OCI-LY7 (cell line): ENCODE results near the gene ERCC6L. TPM values are rescaled to one million over a fixed set of nuclear protein-coding genes. Genes with fewer than 3 reads are reported as not detected.
"Not testable (repeated sequence)": the region's sequence is repeated elsewhere in the genome, so short reads cannot be mapped to it uniquely, and the experiment has no call there.

Source experiments
- BruUV-seq: library from RNA; stranded (reverse); fragments of 400-500 nt; replicated peaks from 2 replicates; lab custom pipeline; 2021; lab: Mats Ljungman, UMichigan
- CTCF ChIA-PET: fragments of 300-600 bp; sonication (Branson Sonifier 250); formaldehyde crosslinking; loops from one replicate; lab custom pipeline; 2022; ENCODE audit warnings: antibody characterized with exemption; ENCODE audit not compliant: unreplicated experiment; lab: Charles Lee
- POLR2A ChIA-PET: fragments of 300-600 bp; sonication (Branson Sonifier 250); formaldehyde crosslinking; loops from one replicate; lab custom pipeline; 2022; ENCODE audit warnings: antibody characterized with exemption; lab: Charles Lee
- DNase-seq: peaks from one replicate; pipeline ENCODE4 v3.0.0-alpha.2; 2015; ENCODE audit warnings: low spot score
- H2AFZ ChIP-seq: fragments of 200-600 bp; sonication (generic), shearing (Covaris generic); 2 replicates; pipeline ENCODE4 v1.6.1; 2014; ENCODE audit warnings: mild to moderate bottlenecking, antibody characterized with exemption, low read length, moderate library complexity
- H3K27ac ChIP-seq: fragments of 200-600 bp; sonication (generic); 2 replicates; pipeline ENCODE4 v1.5.1; 2014; ENCODE audit warnings: mixed run types, low read depth, mild to moderate bottlenecking, moderate library complexity, low read length, inconsistent platforms; ENCODE audit not compliant: poor library complexity, severe bottlenecking
- H3K36me3 ChIP-seq: fragments of 200-600 bp; sonication (generic); 2 replicates; pipeline ENCODE4 v1.6.1; 2014; ENCODE audit warnings: mild to moderate bottlenecking, antibody characterized with exemption, low read length, moderate library complexity, mixed read lengths; ENCODE audit not compliant: insufficient read depth
- H3K4me1 ChIP-seq: fragments of 200-600 bp; sonication (generic); 2 replicates; pipeline ENCODE4 v1.5.1; 2014; ENCODE audit warnings: mild to moderate bottlenecking, low read length; ENCODE audit not compliant: insufficient read depth, poor library complexity, severe bottlenecking
- H3K4me2 ChIP-seq: fragments of 200-600 bp; sonication (generic); 2 replicates; pipeline ENCODE4 v1.6.1; 2014; ENCODE audit warnings: mild to moderate bottlenecking, low read length
- H3K4me3 ChIP-seq: fragments of 200-600 bp; sonication (generic); 2 replicates; pipeline ENCODE4 v1.5.1; 2014; ENCODE audit warnings: mild to moderate bottlenecking, low read depth, low read length; ENCODE audit not compliant: poor library complexity, severe bottlenecking
- H3K79me2 ChIP-seq: fragments of 200-600 bp; sonication (generic); 2 replicates; pipeline ENCODE4 v1.6.1; 2016; ENCODE audit warnings: low read depth, mild to moderate bottlenecking, low read length, moderate library complexity, mixed read lengths; ENCODE audit not compliant: insufficient read depth
- H3K9me2 ChIP-seq: fragments of 200-600 bp; sonication (generic); 2 replicates; pipeline ENCODE4 v1.6.1; 2016; ENCODE audit warnings: mild to moderate bottlenecking, low read length, mixed read lengths; ENCODE audit not compliant: insufficient read depth
- H3K9me3 ChIP-seq: fragments of 200-600 bp; sonication (generic); 2 replicates; pipeline ENCODE4 v1.6.1; 2014; ENCODE audit warnings: mild to moderate bottlenecking, mixed run types, low read length, mixed read lengths
- H4K20me1 ChIP-seq: fragments of 200-600 bp; sonication (generic); 2 replicates; pipeline ENCODE4 v1.6.1; 2014; ENCODE audit warnings: mild to moderate bottlenecking, antibody characterized with exemption, low read length, moderate library complexity, mixed read lengths; ENCODE audit not compliant: insufficient read depth
- EZH2phosphoT487 ChIP-seq: fragments of 200-600 bp; sonication (generic); IDR thresholded peaks from 2 replicates; pipeline ENCODE4 v1.6.1; 2018; ENCODE audit warnings: low read depth, borderline replicate concordance, mild to moderate bottlenecking, mixed run types, antibody characterized with exemption, low read length, moderate library complexity, mixed read lengths
- intact Hi-C: fragments of 100-400 bp; cut with micrococcal nuclease; formaldehyde crosslinking; loops from one replicate; pipeline ENCODE4 v1.10.0; 2022; ENCODE audit not compliant: unreplicated experiment
- total RNA-seq, 2 experiments: library from RNA; depleted of rRNA in 1 of 2; stranded (reverse); fragments of >200 nt in 1 of 2; shearing (Covaris generic) in 1 of 2; gene quantifications; 2 replicates each; pipeline ENCODE4 v1.2.3, GENCODE V29; 2014 to 2022
- TF ChIP-seq, protein P1 (sequence below): fragments of 200-600 bp; sonication (generic); conservative IDR thresholded peaks from 2 replicates; pipeline ENCODE4 v1.5.1; 2014; ENCODE audit warnings: mild to moderate bottlenecking, antibody characterized with exemption, low read length, moderate library complexity, mixed read lengths

Gene ERCC6L
- total RNA-seq, 2 experiments from 2014 or later: 12.6 to 14.1 TPM

DNA sequence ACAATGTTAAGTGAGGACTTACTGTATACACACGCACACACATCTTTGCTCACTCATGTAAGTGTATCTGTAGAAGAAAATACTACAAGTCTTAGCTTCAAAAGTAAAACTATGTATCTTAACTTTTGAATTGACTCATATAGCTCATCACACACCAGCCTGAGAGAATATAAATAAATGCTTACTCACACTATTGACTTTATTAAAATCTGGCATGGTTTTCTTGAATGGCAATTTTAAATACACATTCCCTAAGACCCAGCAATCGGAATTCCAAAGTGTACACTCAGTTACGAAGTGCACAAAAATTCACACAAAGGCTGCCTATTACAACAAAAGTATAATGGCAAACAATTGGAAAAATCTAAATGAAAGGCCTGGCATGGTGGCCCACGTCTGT lies 2.0 kb downstream of the ERCC6L start:
- POLR2A ChIA-PET: no interaction called here
- BruUV-seq: no TSS peak
- CTCF ChIA-PET: no interaction called here
- H3K4me1 ChIP-seq: peaks cover 3% of the 10 kb centered on the region
- no peaks in the 10 kb centered on the region for H3K9me2 ChIP-seq
- no peak overlapping the region for H2AFZ ChIP-seq
- H3K4me2 ChIP-seq: no peak overlapping the region
- peaks cover 32% of the 10 kb centered on the region for H3K36me3 ChIP-seq
- no peak overlapping the region for H3K4me3 ChIP-seq
- TF ChIP-seq, protein P1, sequence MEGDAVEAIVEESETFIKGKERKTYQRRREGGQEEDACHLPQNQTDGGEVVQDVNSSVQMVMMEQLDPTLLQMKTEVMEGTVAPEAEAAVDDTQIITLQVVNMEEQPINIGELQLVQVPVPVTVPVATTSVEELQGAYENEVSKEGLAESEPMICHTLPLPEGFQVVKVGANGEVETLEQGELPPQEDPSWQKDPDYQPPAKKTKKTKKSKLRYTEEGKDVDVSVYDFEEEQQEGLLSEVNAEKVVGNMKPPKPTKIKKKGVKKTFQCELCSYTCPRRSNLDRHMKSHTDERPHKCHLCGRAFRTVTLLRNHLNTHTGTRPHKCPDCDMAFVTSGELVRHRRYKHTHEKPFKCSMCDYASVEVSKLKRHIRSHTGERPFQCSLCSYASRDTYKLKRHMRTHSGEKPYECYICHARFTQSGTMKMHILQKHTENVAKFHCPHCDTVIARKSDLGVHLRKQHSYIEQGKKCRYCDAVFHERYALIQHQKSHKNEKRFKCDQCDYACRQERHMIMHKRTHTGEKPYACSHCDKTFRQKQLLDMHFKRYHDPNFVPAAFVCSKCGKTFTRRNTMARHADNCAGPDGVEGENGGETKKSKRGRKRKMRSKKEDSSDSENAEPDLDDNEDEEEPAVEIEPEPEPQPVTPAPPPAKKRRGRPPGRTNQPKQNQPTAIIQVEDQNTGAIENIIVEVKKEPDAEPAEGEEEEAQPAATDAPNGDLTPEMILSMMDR: no peak
- TF ChIP-seq EZH2phosphoT487: no peak
- DNase-seq: no peak
- intact Hi-C loops: no loop called here
- H3K27ac ChIP-seq: no peak overlapping the region
- H4K20me1 ChIP-seq: no peaks in the 10 kb centered on the region
- H3K79me2 ChIP-seq: peaks cover 26% of the 10 kb centered on the region
- no peaks in the 10 kb centered on the region for H3K9me3 ChIP-seq

DNA sequence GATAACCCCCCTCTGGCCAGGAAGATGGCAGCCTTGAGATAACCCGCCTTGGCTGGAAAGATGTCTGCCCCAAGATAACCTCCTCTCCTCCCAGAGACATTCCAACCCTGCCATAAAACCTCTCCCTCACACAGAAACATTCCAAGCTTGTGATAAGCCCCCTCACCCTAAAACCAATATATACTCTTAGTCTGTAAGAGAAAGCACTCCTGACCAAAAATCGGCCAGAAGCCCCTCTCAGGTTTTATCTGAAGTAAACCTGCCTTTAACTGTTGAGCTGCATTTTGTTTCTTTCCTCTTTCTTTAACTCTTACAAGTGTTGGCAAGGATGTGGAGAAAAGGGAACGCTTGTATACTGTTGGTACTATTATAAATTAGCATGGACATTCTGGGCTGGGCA lies 8.5 kb downstream of the ERCC6L start:
- DNase-seq: no peak
- Histone ChIP-seq H3K36me3 (peaks cover 73% of the 10 kb centered on the region), H3K79me2 (peaks cover 16% of the 10 kb centered on the region; the same call in 1 of the 2 replicates), H3K9me2 (no peaks in the 10 kb centered on the region), H3K27ac (no peak overlapping the region), H3K4me1 (no peaks in the 10 kb centered on the region), H2AFZ (no peak overlapping the region), H3K9me3 (no peaks in the 10 kb centered on the region), H3K4me3 (no peak overlapping the region), H3K4me2 (no peak overlapping the region), H4K20me1 (no peaks in the 10 kb centered on the region)
- CTCF ChIA-PET: no interaction called here
- BruUV-seq: no TSS peak
- intact Hi-C loops: no loop called here
- TF ChIP-seq, protein P1: no peak
- TF ChIP-seq EZH2phosphoT487: no peak
- POLR2A ChIA-PET: no interaction called here

DNA sequence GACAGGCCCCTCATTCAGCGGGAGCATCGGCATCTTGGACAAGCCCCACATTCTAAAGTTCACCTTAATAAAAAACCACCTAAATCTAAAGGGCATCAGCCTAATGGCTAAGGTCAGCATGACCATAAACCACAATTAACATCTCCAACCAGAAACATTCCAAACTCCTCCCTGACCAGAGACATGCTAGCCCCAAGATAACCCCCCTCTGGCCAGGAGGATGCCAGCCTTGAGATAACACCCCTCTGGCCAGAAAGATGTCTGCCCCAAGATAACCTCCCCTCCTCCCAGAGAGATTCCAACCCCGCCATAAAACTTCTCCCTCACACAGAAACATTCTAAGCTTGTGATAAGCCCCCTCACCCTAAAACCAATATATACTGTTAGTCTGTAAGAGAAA lies 18.5 kb downstream of the ERCC6L start:
- CTCF ChIA-PET, H3K27ac ChIP-seq, intact Hi-C loops, H3K4me2 ChIP-seq, H3K9me3 ChIP-seq, H3K4me1 ChIP-seq, H3K4me3 ChIP-seq, H4K20me1 ChIP-seq, BruUV-seq, H3K9me2 ChIP-seq, H2AFZ ChIP-seq, POLR2A ChIA-PET, DNase-seq: not testable (repeated sequence)
- H3K79me2 ChIP-seq: peaks cover 15% of the 10 kb centered on the region; the same call in 1 of the 2 replicates
- peaks cover 36% of the 10 kb centered on the region for H3K36me3 ChIP-seq
